AML-193 (cell line): ENCODE data around the gene ZNF99.
A peak's percentile ranks its signal among the peaks of the same experiment; 100 is the strongest.
"Not testable (repeated sequence)": the region's sequence is repeated elsewhere in the genome, so short reads cannot be mapped to it uniquely, and the experiment has no call there.

Source experiments
- DNase-seq, 2 experiments: peaks; one replicate each; lab custom pipeline; 2025; lab: John Stamatoyannopoulos, UW

Gene ZNF99

GRCh38 chr19:22783651-22784410, at the start of gene ZNF99:
Gene ZNF99, minus strand, starts transcription at chr19:22784151. Its CDS starts 135 bp downstream, at chr19:22784016.
- no peak for DNase-seq

GRCh38 chr19:22832031-22832762, 48.2 kb upstream of the ZNF99 start, which contains the start of gene ZNF723:
Gene ZNF723, plus strand, starts transcription at chr19:22832291. Its CDS starts 89 bp downstream, at chr19:22832380.
- no peak for DNase-seq

- no peak for DNase-seq
These were observed 47.3 kb upstream of the ZNF99 start for GRCh38 chr19:22831211-22831610.

GRCh38 chr19:22814124-22814523, 30.2 kb upstream of the ZNF99 start:
- no peak for DNase-seq

- DNase-seq, result no peak
These were observed 23.3 kb upstream of the ZNF99 start for GRCh38 chr19:22807061-22807835.

GRCh38 chr19:22806418-22806817, 22.5 kb upstream of the ZNF99 start:
- DNase-seq, result no peak

GRCh38 chr19:22797040-22797439, 13.1 kb upstream of the ZNF99 start:
- DNase-seq, result no peak

- not testable (repeated sequence) for DNase-seq
These were observed 8.9 kb upstream of the ZNF99 start for GRCh38 chr19:22792863-22793262.

- DNase-seq, result peak in 1 of 2 experiments; percentile 4
These were observed 47.9 kb downstream of the ZNF99 start for GRCh38 chr19:22735911-22736645.

GRCh38 chr19:22733691-22734090, 50.3 kb downstream of the ZNF99 start:
- DNase-seq, result no peak

GRCh38 chr19:22728214-22728613, 55.7 kb downstream of the ZNF99 start:
- DNase-seq, result not testable (repeated sequence)

GRCh38 chr19:22721533-22721932, 62.4 kb downstream of the ZNF99 start:
- DNase-seq, result not testable (repeated sequence)

GRCh38 chr19:22708983-22709382, 75.0 kb downstream of the ZNF99 start:
- no peak for DNase-seq

GRCh38 chr19:22703096-22703495, 80.9 kb downstream of the ZNF99 start:
- not testable (repeated sequence) for DNase-seq

GRCh38 chr19:22702661-22703060, 81.3 kb downstream of the ZNF99 start:
- not testable (repeated sequence) for DNase-seq
